GM12875 (cell line): ENCODE results near the gene EML6.

Experiments used
- H3K4me3 ChIP-seq: one replicate; pipeline ENCODE4 v1.5.1; 2011; ENCODE audit warnings: low read depth, low read length, control low read depth
- CTCF ChIP-seq: IDR thresholded peaks from 2 replicates; pipeline ENCODE4 v1.5.1; 2011; ENCODE audit warnings: low read depth, mild to moderate bottlenecking, control low read depth, inconsistent platforms, low read length, moderate library complexity, borderline replicate concordance; ENCODE audit not compliant: insufficient read depth

The EML6 gene

GRCh38 chr2:54876764-54877163 is 153.3 kb downstream of the EML6 start:
- H3K4me3 ChIP-seq: no peak overlapping the region
- no peak for TF ChIP-seq CTCF

GRCh38 chr2:54878182-54878581 is 154.7 kb downstream of the EML6 start:
- H3K4me3 ChIP-seq: no peak overlapping the region
- no peak for TF ChIP-seq CTCF

- no peak for TF ChIP-seq CTCF
Measured at GRCh38 chr2:54879032-54879431, 155.6 kb downstream of the EML6 start.

GRCh38 chr2:54879598-54880332 is 156.3 kb downstream of the EML6 start:
- TF ChIP-seq CTCF: no peak
- no peak overlapping the region for H3K4me3 ChIP-seq

More at GRCh38 chr2:54879032-54879431, 155.6 kb downstream of the EML6 start:
- H3K4me3 ChIP-seq: no peak overlapping the region

GRCh38 chr2:54880428-54880827 is 157.0 kb downstream of the EML6 start:
- no peak overlapping the region for H3K4me3 ChIP-seq
- no peak for TF ChIP-seq CTCF

GRCh38 chr2:54881759-54882158 is 158.3 kb downstream of the EML6 start:
- no peak overlapping the region for H3K4me3 ChIP-seq
- TF ChIP-seq CTCF: no peak

GRCh38 chr2:54885891-54886290 is 162.4 kb downstream of the EML6 start:
- no peak for TF ChIP-seq CTCF
- H3K4me3 ChIP-seq: no peak overlapping the region
